ENCODE results near the gene ARHGAP26.

GRCh38 chr5:142915038-142915437 lies 144.9 kb downstream of the ARHGAP26 start:
- no peak for TF ChIP-seq CTCF (IDR thresholded peaks at IDR 0.05)
- no peak for TF ChIP-seq POLR2A (IDR thresholded peaks at IDR 0.05)
- no peak for TF ChIP-seq EP300 (IDR thresholded peaks at IDR 0.05; ENCODE audit: low read depth)
